HEK293 (cell line): Measurements from ENCODE around the gene PARP11.

Experiments
- CTCF ChIA-PET: fragments of 350-600 bp; formaldehyde crosslinking; extraction: SDS; loops from one replicate; lab custom pipeline; 2021; ENCODE audit warnings: antibody characterized with exemption; lab: Yijun Ruan, JAX
- POLR2A ChIA-PET: fragments of 300-600 bp; formaldehyde crosslinking; extraction: SDS; loops from one replicate; lab custom pipeline; 2020; ENCODE audit warnings: antibody characterized with exemption, inconsistent platforms; lab: Yijun Ruan, JAX
- H3K27ac ChIP-seq: fragments of 200-500 bp; sonication (Bioruptor generic); 2 replicates; pipeline ENCODE4 v1.5.1; 2014; ENCODE audit warnings: low read depth, low read length, control low read depth, inconsistent platforms; ENCODE audit errors: extremely low read depth
- H3K36me3 ChIP-seq, 2 experiments: fragments of 200-500 bp in 1 of 2; sonication (Bioruptor generic) in 1 of 2; 1 replicate in 1 of 2; 2 replicates in 1 of 2; pipeline ENCODE4 v1.5.1; 2014 to 2017; ENCODE audit warnings: inconsistent platforms in 2 of 2, low read length in 2 of 2; ENCODE audit not compliant: control insufficient read depth in 2 of 2, insufficient read depth in 1 of 2
- H3K4me1 ChIP-seq: fragments of 200-500 bp; sonication (Bioruptor generic); 2 replicates; pipeline ENCODE4 v1.5.1; 2014; ENCODE audit warnings: mild to moderate bottlenecking, low read length, inconsistent platforms; ENCODE audit not compliant: control insufficient read depth, insufficient read depth
- H3K4me3 ChIP-seq: 2 replicates; pipeline ENCODE4 v1.5.1; 2011; ENCODE audit warnings: low read depth, mild to moderate bottlenecking, control low read depth, low read length, moderate library complexity
- H3K9me3 ChIP-seq: fragments of 200-500 bp; sonication (Bioruptor generic); 2 replicates; pipeline ENCODE4 v1.5.1; 2014; ENCODE audit warnings: low read depth, low read length, inconsistent platforms; ENCODE audit not compliant: control insufficient read depth, insufficient read depth
- HOXD13 ChIP-seq: sonication (generic); formaldehyde crosslinking; IDR thresholded peaks from 2 replicates; pipeline ENCODE4 v1.8.0; 2022; ENCODE audit warnings: missing genetic modification reagents, borderline replicate concordance
- KLF1 ChIP-seq: fragments of 450-650 bp; formaldehyde crosslinking; IDR thresholded peaks from 2 replicates; pipeline ENCODE4 v1.5.1; 2016; ENCODE audit warnings: missing biosample characterization, missing genetic modification characterization
- KLF10 ChIP-seq: fragments of 450-650 bp; IDR thresholded peaks from 2 replicates; pipeline ENCODE4 v1.5.1; 2018; ENCODE audit warnings: missing biosample characterization, mild to moderate bottlenecking, missing genetic modification characterization
- SALL2 ChIP-seq: fragments of 450-650 bp; formaldehyde crosslinking; IDR thresholded peaks from 2 replicates; pipeline ENCODE4 v1.5.0; 2017; ENCODE audit warnings: missing biosample characterization, mild to moderate bottlenecking, missing genetic modification characterization, borderline replicate concordance
- ZBTB48 ChIP-seq: fragments of 450-650 bp; formaldehyde crosslinking; IDR thresholded peaks from 2 replicates; pipeline ENCODE4 v1.5.1; 2016; ENCODE audit warnings: missing biosample characterization, missing genetic modification characterization
- ZNF202 ChIP-seq: fragments of 450-650 bp; formaldehyde crosslinking; IDR thresholded peaks from 2 replicates; pipeline ENCODE4 v1.5.1; 2016; ENCODE audit warnings: missing biosample characterization, missing genetic modification characterization, borderline replicate concordance
- ZNF223 ChIP-seq: fragments of 450-650 bp; formaldehyde crosslinking; IDR thresholded peaks from 2 replicates; pipeline ENCODE4 v1.5.1; 2016; ENCODE audit warnings: missing biosample characterization, missing genetic modification characterization
- ZNF23 ChIP-seq: fragments of 450-650 bp; formaldehyde crosslinking; IDR thresholded peaks from 2 replicates; pipeline ENCODE4 v1.5.1; 2016; ENCODE audit warnings: missing biosample characterization, missing genetic modification characterization, borderline replicate concordance
- ZNF311 ChIP-seq: fragments of 450-650 bp; formaldehyde crosslinking; IDR thresholded peaks from 2 replicates; pipeline ENCODE4 v1.5.1; 2017; ENCODE audit warnings: missing biosample characterization, missing genetic modification characterization, borderline replicate concordance
- ZNF324 ChIP-seq: fragments of 450-650 bp; formaldehyde crosslinking; IDR thresholded peaks from 2 replicates; pipeline ENCODE4 v1.5.1; 2016; ENCODE audit warnings: missing biosample characterization, missing genetic modification characterization
- ZNF366 ChIP-seq: fragments of 450-650 bp; formaldehyde crosslinking; conservative IDR thresholded peaks from 2 replicates; pipeline ENCODE4 v1.5.1; 2016; ENCODE audit warnings: missing biosample characterization, missing genetic modification characterization
- ZNF514 ChIP-seq: fragments of 450-650 bp; formaldehyde crosslinking; IDR thresholded peaks from 2 replicates; pipeline ENCODE4 v1.5.1; 2016; ENCODE audit warnings: missing biosample characterization, missing genetic modification characterization
- ZNF544 ChIP-seq: fragments of 450-650 bp; formaldehyde crosslinking; IDR thresholded peaks from 2 replicates; pipeline ENCODE4 v1.5.0; 2017; ENCODE audit warnings: missing biosample characterization, missing genetic modification characterization
- ZNF654 ChIP-seq: fragments of 450-650 bp; formaldehyde crosslinking; IDR thresholded peaks from 2 replicates; pipeline ENCODE4 v1.5.1; 2016; ENCODE audit warnings: low read depth, missing biosample characterization, missing genetic modification characterization
- ZNF768 ChIP-seq: fragments of 450-650 bp; formaldehyde crosslinking; IDR thresholded peaks from 2 replicates; pipeline ENCODE4 v1.5.1; 2018; ENCODE audit warnings: missing biosample characterization, mild to moderate bottlenecking, missing genetic modification characterization
- ZNF776 ChIP-seq: fragments of 450-650 bp; formaldehyde crosslinking; IDR thresholded peaks from 2 replicates; pipeline ENCODE4 v1.5.0; 2017; ENCODE audit warnings: missing biosample characterization, missing genetic modification characterization, borderline replicate concordance
- TF ChIP-seq, protein P1 (sequence below): fragments of 450-650 bp; formaldehyde crosslinking; IDR thresholded peaks from 2 replicates; pipeline ENCODE4 v1.5.1; 2017; ENCODE audit warnings: missing biosample characterization, missing genetic modification characterization
- TF ChIP-seq, protein P2 (sequence below): fragments of 450-650 bp; formaldehyde crosslinking; IDR thresholded peaks from 2 replicates; pipeline ENCODE4 v1.5.1; 2016; ENCODE audit warnings: missing biosample characterization, missing genetic modification characterization
- TF ChIP-seq, protein P3 (sequence below): fragments of 450-650 bp; formaldehyde crosslinking; IDR thresholded peaks from 2 replicates; pipeline ENCODE4 v1.5.1; 2016; ENCODE audit warnings: missing biosample characterization, missing genetic modification characterization
- TF ChIP-seq, protein P4 (sequence below): fragments of 450-650 bp; formaldehyde crosslinking; IDR thresholded peaks from 2 replicates; pipeline ENCODE4 v1.5.1; 2016; ENCODE audit warnings: missing biosample characterization, missing genetic modification characterization
- TF ChIP-seq, protein P5 (sequence below): fragments of 450-650 bp; formaldehyde crosslinking; IDR thresholded peaks from 2 replicates; pipeline ENCODE4 v1.5.1; 2016; ENCODE audit warnings: missing biosample characterization, missing genetic modification characterization
- TF ChIP-seq, protein P6 (sequence below): fragments of 450-650 bp; IDR thresholded peaks from 2 replicates; pipeline ENCODE4 v1.5.1; 2018; ENCODE audit warnings: missing biosample characterization, mild to moderate bottlenecking, missing genetic modification characterization

Gene PARP11

DNA sequence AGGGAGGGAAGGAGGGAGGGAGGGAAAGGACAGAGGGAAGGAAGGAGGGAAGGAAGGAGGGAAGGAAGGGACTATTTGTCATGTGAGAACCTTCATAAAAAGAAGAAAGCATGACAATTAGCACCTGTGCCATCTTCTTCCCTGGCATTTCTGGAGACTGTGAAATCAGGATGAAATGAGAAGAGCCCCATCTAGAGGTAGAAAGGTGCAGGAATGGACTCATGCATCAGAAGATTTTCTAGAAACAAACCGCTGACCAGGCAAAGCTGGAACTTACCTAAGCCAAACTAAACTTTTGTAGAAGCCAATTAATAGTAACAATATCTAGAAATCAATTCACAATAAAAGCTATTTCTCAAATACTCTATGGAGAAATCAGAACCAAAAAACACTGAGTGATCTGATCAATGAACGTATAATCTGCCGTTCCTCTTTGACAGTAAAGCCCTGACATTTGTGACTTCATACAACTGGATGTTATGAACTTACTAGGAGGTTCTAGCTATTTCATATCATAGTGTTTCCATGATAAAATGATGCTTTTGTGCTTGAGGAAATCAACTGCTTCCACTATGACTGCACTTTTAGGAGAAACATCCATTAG is 95.9 kb downstream of the PARP11 start:
- TF ChIP-seq ZNF366 (tag by site-specific recombination): peak; percentile 79
- no peak for TF ChIP-seq SALL2
- TF ChIP-seq, protein P1, sequence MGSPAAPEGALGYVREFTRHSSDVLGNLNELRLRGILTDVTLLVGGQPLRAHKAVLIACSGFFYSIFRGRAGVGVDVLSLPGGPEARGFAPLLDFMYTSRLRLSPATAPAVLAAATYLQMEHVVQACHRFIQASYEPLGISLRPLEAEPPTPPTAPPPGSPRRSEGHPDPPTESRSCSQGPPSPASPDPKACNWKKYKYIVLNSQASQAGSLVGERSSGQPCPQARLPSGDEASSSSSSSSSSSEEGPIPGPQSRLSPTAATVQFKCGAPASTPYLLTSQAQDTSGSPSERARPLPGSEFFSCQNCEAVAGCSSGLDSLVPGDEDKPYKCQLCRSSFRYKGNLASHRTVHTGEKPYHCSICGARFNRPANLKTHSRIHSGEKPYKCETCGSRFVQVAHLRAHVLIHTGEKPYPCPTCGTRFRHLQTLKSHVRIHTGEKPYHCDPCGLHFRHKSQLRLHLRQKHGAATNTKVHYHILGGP: no peak
- TF ChIP-seq, protein P2, sequence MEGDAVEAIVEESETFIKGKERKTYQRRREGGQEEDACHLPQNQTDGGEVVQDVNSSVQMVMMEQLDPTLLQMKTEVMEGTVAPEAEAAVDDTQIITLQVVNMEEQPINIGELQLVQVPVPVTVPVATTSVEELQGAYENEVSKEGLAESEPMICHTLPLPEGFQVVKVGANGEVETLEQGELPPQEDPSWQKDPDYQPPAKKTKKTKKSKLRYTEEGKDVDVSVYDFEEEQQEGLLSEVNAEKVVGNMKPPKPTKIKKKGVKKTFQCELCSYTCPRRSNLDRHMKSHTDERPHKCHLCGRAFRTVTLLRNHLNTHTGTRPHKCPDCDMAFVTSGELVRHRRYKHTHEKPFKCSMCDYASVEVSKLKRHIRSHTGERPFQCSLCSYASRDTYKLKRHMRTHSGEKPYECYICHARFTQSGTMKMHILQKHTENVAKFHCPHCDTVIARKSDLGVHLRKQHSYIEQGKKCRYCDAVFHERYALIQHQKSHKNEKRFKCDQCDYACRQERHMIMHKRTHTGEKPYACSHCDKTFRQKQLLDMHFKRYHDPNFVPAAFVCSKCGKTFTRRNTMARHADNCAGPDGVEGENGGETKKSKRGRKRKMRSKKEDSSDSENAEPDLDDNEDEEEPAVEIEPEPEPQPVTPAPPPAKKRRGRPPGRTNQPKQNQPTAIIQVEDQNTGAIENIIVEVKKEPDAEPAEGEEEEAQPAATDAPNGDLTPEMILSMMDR (tag by site-specific recombination): peak; percentile 34; the same call in 1 of the 2 replicates
- TF ChIP-seq, protein P3, sequence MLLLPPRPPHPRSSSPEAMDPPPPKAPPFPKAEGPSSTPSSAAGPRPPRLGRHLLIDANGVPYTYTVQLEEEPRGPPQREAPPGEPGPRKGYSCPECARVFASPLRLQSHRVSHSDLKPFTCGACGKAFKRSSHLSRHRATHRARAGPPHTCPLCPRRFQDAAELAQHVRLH (tag by site-specific recombination): no peak
- TF ChIP-seq ZNF654: peak; percentile 85
- no peak overlapping the region for H3K4me3 ChIP-seq
- H3K9me3 ChIP-seq: no peaks in the 10 kb centered on the region
- H3K27ac ChIP-seq: no peak overlapping the region
- no peaks in the 10 kb centered on the region for H3K36me3 ChIP-seq
- ChIA-PET POLR2A (no interaction called here), CTCF (interaction anchor here (0.6 to 2.8 kb wide), 25 partner anchors 9 to 477 kb away, joined by 3 to 51 read pairs (median 5); no protein-coding TSS in a partner anchor)
- H3K4me1 ChIP-seq: no peaks in the 10 kb centered on the region

DNA sequence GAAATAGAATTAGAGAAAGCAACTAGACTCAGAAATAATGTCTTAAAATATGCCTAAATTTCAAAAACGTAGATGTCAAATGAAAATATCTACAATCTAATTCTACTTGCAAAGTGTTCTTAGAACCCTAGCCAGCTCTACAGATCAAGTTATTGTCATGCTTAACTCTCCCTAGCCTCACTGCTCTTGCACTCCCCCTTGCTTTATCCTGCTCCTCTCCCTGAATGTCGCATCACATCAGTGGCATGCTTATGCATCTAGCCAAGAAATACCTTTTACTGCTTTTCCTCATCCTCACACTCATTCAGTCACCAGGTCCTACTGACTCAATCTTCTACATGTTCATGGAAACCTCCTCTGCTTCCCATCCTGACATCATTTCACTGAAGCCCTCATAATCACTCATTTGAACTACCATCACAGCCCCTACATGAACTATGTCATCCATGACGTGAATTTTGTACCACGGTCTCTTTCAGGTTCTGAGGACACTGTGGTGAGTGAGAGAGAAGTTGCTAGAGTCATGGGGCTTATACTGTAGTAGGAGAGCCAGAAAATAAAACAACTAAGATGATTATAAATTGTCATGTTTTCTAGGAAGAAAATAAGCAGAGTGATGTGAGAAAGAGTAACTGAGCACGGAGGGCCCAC is 97.7 kb downstream of the PARP11 start:
- no peaks in the 10 kb centered on the region for H3K9me3 ChIP-seq
- POLR2A ChIA-PET: no interaction called here
- H3K27ac ChIP-seq: no peak overlapping the region
- H3K4me3 ChIP-seq: no peak overlapping the region
- CTCF ChIA-PET: interaction anchor here (1.1 to 2.8 kb wide), 5 partner anchors 25 to 475 kb away, joined by 3 to 51 read pairs (median 8); no protein-coding TSS in a partner anchor
- no peak for TF ChIP-seq HOXD13
- TF ChIP-seq ZNF23 (tag by site-specific recombination): no peak
- TF ChIP-seq, protein P4, sequence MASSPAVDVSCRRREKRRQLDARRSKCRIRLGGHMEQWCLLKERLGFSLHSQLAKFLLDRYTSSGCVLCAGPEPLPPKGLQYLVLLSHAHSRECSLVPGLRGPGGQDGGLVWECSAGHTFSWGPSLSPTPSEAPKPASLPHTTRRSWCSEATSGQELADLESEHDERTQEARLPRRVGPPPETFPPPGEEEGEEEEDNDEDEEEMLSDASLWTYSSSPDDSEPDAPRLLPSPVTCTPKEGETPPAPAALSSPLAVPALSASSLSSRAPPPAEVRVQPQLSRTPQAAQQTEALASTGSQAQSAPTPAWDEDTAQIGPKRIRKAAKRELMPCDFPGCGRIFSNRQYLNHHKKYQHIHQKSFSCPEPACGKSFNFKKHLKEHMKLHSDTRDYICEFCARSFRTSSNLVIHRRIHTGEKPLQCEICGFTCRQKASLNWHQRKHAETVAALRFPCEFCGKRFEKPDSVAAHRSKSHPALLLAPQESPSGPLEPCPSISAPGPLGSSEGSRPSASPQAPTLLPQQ (tag by site-specific recombination): no peak
- no peak for TF ChIP-seq ZNF202 (tag by site-specific recombination)
- TF ChIP-seq ZNF514 (tag by site-specific recombination): no peak
- TF ChIP-seq ZNF311: no peak
- TF ChIP-seq ZNF768: no peak
- TF ChIP-seq KLF1: no peak
- TF ChIP-seq, protein P5, sequence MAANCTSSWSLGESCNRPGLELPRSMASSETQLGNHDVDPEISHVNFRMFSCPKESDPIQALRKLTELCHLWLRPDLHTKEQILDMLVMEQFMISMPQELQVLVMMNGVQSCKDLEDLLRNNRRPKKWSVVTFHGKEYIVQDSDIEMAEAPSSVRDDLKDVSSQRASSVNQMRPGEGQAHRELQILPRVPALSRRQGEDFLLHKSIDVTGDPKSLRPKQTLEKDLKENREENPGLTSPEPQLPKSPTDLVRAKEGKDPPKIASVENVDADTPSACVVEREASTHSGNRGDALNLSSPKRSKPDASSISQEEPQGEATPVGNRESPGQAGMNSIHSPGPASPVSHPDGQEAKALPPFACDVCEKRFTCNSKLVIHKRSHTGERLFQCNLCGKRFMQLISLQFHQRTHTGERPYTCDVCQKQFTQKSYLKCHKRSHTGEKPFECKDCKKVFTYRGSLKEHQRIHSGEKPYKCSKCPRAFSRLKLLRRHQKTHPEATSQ: no peak
- TF ChIP-seq, protein P6, sequence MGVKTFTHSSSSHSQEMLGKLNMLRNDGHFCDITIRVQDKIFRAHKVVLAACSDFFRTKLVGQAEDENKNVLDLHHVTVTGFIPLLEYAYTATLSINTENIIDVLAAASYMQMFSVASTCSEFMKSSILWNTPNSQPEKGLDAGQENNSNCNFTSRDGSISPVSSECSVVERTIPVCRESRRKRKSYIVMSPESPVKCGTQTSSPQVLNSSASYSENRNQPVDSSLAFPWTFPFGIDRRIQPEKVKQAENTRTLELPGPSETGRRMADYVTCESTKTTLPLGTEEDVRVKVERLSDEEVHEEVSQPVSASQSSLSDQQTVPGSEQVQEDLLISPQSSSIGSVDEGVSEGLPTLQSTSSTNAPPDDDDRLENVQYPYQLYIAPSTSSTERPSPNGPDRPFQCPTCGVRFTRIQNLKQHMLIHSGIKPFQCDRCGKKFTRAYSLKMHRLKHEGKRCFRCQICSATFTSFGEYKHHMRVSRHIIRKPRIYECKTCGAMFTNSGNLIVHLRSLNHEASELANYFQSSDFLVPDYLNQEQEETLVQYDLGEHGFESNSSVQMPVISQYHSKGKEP: no peak
- no peak for TF ChIP-seq ZBTB48 (tag by site-specific recombination)
- TF ChIP-seq ZNF223 (tag by site-specific recombination): no peak
- no peak for TF ChIP-seq KLF10
- TF ChIP-seq ZNF776 (tag by site-specific recombination): no peak
- no peak for TF ChIP-seq ZNF324 (tag by site-specific recombination)
- no peak for TF ChIP-seq ZNF544 (tag by site-specific recombination)
- no peaks in the 10 kb centered on the region for H3K4me1 ChIP-seq
- no peaks in the 10 kb centered on the region for H3K36me3 ChIP-seq
